ENCODE measurements around the gene ADAMTSL3.

DNA sequence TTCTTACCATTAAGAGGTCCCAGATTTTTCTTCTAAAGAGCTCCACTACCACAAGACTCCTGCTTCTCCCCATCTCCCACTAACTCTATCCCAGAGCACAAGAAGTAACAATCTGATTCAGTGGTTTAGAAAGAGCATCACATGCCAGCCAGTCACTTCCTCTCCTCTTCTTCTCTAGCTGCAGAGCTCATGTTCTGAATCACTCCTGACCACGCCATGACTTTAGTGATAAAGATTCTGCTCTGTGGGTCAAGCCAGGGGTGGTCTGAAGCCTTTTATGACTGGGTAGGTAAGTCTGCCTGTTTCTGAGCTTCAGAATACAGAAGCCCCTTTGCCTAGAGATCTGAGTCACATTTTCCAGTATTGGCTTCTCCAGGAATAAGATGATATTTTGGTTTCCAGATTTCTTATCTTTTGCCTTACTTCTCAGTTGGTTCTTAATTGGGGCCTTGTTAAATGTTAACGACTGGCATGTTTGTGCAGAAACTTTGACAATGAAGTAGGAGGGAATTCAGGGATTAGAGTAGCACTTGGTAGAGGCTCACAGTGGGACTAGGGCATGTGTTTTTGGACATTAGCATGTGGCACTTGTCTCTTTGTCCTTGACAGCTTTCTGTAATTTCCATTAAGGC, 27.6 kb upstream of the ADAMTSL3 start:
- TF ChIP-seq, protein P1, sequence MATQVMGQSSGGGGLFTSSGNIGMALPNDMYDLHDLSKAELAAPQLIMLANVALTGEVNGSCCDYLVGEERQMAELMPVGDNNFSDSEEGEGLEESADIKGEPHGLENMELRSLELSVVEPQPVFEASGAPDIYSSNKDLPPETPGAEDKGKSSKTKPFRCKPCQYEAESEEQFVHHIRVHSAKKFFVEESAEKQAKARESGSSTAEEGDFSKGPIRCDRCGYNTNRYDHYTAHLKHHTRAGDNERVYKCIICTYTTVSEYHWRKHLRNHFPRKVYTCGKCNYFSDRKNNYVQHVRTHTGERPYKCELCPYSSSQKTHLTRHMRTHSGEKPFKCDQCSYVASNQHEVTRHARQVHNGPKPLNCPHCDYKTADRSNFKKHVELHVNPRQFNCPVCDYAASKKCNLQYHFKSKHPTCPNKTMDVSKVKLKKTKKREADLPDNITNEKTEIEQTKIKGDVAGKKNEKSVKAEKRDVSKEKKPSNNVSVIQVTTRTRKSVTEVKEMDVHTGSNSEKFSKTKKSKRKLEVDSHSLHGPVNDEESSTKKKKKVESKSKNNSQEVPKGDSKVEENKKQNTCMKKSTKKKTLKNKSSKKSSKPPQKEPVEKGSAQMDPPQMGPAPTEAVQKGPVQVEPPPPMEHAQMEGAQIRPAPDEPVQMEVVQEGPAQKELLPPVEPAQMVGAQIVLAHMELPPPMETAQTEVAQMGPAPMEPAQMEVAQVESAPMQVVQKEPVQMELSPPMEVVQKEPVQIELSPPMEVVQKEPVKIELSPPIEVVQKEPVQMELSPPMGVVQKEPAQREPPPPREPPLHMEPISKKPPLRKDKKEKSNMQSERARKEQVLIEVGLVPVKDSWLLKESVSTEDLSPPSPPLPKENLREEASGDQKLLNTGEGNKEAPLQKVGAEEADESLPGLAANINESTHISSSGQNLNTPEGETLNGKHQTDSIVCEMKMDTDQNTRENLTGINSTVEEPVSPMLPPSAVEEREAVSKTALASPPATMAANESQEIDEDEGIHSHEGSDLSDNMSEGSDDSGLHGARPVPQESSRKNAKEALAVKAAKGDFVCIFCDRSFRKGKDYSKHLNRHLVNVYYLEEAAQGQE (IDR thresholded peaks at IDR 0.05; ENCODE audit: insufficient read depth in 1 of 2, low read depth in 2 of 2, low read length in 2 of 2) = no peak
- TF ChIP-seq POLR2AphosphoS5 (IDR thresholded peaks at IDR 0.05; ENCODE audit: low read depth, low read length) (no peak), FOXP2 (optimal IDR thresholded peaks at IDR 0.05; ENCODE audit: borderline replicate concordance, extremely low read depth, extremely low read length, insufficient read depth) (no peak)

Data from PFSK-1 (cell line).